Lower lobe of right lung (tissue), 2 donors: ENCODE results near the gene CRB1. TPM values are rescaled to one million over a fixed set of nuclear protein-coding genes. Genes with fewer than 3 reads are reported as not detected.
"Not testable (repeated sequence)": the region's sequence is repeated elsewhere in the genome, so short reads cannot be mapped to it uniquely, and the experiment has no call there.

ENCODE experiments used
- ATAC-seq, 2 donors: fragments of 200-7000 bp; cut with Tn5 transposase; one replicate each; pipeline ENCODE4 v1.9.1; 2020 to 2022; ENCODE audit warnings: mild to moderate bottlenecking in 2 of 2, moderate library complexity in 2 of 2
- DNase-seq: peaks from one replicate; pipeline ENCODE4 v3.0.0-alpha.2; 2020
- H3K27ac ChIP-seq: fragments of 200-600 bp; one replicate; pipeline ENCODE4 v1.8.0; 2022
- H3K27me3 ChIP-seq: fragments of 200-600 bp; one replicate; pipeline ENCODE4 v1.8.0; 2022; ENCODE audit warnings: low read depth
- H3K36me3 ChIP-seq: fragments of 200-600 bp; one replicate; pipeline ENCODE4 v1.8.0; 2022; ENCODE audit warnings: mild to moderate bottlenecking
- H3K4me1 ChIP-seq: fragments of 200-600 bp; one replicate; pipeline ENCODE4 v1.8.0; 2022
- H3K4me3 ChIP-seq: fragments of 200-600 bp; one replicate; pipeline ENCODE4 v1.8.0; 2022; ENCODE audit warnings: mild to moderate bottlenecking
- H3K9me3 ChIP-seq: fragments of 200-600 bp; one replicate; pipeline ENCODE4 v1.8.0; 2022
- CTCF ChIP-seq: fragments of 200-600 bp; IDR thresholded peaks from one replicate; pipeline ENCODE4 v1.8.0; 2022; ENCODE audit warnings: antibody characterized with exemption, mild to moderate bottlenecking
- intact Hi-C: fragments of 100-400 bp; cut with DNase I; formaldehyde crosslinking; loops from one replicate; pipeline ENCODE4 v1.11.0; 2022
- total RNA-seq: library from RNA; stranded (reverse); fragmentation: NEBNext Ultra II Directional; extraction: Animal tissue kit (Norgen Biotek cat#: 25700); gene quantifications from one replicate; pipeline ENCODE4 v1.2.1, GENCODE V29; 2021
- donor health status: DM: no; HTN: yes; CAD: no; lungs with severe emphysema.

Gene CRB1
- total RNA-seq, 1 donor from 2014 or later: 0.77 TPM

GRCh38 chr1:197397895-197398294 is 129.8 kb downstream of the CRB1 start:
- no peaks in the 10 kb centered on the region for H3K27me3 ChIP-seq
- ATAC-seq (no peak), DNase-seq (no peak)
- no peak for TF ChIP-seq CTCF
- no peaks in the 10 kb centered on the region for H3K36me3 ChIP-seq
- H3K27ac ChIP-seq: no peak overlapping the region
- no peaks in the 10 kb centered on the region for H3K4me1 ChIP-seq
- no peaks in the 10 kb centered on the region for H3K9me3 ChIP-seq
- intact Hi-C loops: no loop called here
- no peak overlapping the region for H3K4me3 ChIP-seq

- ATAC-seq: no peak
- intact Hi-C loops: no loop called here
Measured at GRCh38 chr1:197399755-197400521, 131.9 kb downstream of the CRB1 start.

GRCh38 chr1:197400522-197400902 is 132.5 kb downstream of the CRB1 start:
- Histone ChIP-seq H3K36me3 (no peaks in the 10 kb centered on the region), H3K27me3 (no peaks in the 10 kb centered on the region), H3K9me3 (no peaks in the 10 kb centered on the region), H3K4me1 (no peaks in the 10 kb centered on the region), H3K27ac (no peak overlapping the region), H3K4me3 (no peak overlapping the region)
- no peak for DNase-seq
- no peak for TF ChIP-seq CTCF
- ATAC-seq: no peak
- intact Hi-C loops: no loop called here

More at GRCh38 chr1:197399755-197400521, 131.9 kb downstream of the CRB1 start:
- H3K27me3 ChIP-seq: no peaks in the 10 kb centered on the region
- no peak for DNase-seq
- H3K36me3 ChIP-seq: no peaks in the 10 kb centered on the region
- peak; percentile 27 for TF ChIP-seq CTCF
- H3K4me3 ChIP-seq: no peak overlapping the region
- H3K9me3 ChIP-seq: no peaks in the 10 kb centered on the region
- no peaks in the 10 kb centered on the region for H3K4me1 ChIP-seq
- H3K27ac ChIP-seq: no peak overlapping the region

- TF ChIP-seq CTCF: no peak
- Histone ChIP-seq H3K4me1 (no peaks in the 10 kb centered on the region), H3K27me3 (no peaks in the 10 kb centered on the region), H3K36me3 (no peaks in the 10 kb centered on the region), H3K9me3 (no peaks in the 10 kb centered on the region), H3K27ac (no peak overlapping the region), H3K4me3 (no peak overlapping the region)
- DNase-seq (no peak), ATAC-seq (no peak)
- intact Hi-C loops: no loop called here
Measured at GRCh38 chr1:197402189-197402588, 134.1 kb downstream of the CRB1 start.

GRCh38 chr1:197404774-197405173 is 136.7 kb downstream of the CRB1 start:
- H3K9me3 ChIP-seq, H3K4me1 ChIP-seq, H3K4me3 ChIP-seq, ATAC-seq, intact Hi-C loops, H3K27me3 ChIP-seq, DNase-seq, H3K27ac ChIP-seq, H3K36me3 ChIP-seq: not testable (repeated sequence)

GRCh38 chr1:197405614-197406013 is 137.6 kb downstream of the CRB1 start:
- H3K27me3 ChIP-seq, H3K9me3 ChIP-seq, H3K4me1 ChIP-seq, DNase-seq, H3K4me3 ChIP-seq, ATAC-seq, intact Hi-C loops, H3K36me3 ChIP-seq, H3K27ac ChIP-seq: not testable (repeated sequence)
